NCI-H2029 (cell line): ENCODE data around the gene LIN7A.
"Not testable (repeated sequence)": the region's sequence is repeated elsewhere in the genome, so short reads cannot be mapped to it uniquely, and the experiment has no call there.

Experiments used
- DNase-seq: peaks from one replicate; lab custom pipeline; 2025; lab: John Stamatoyannopoulos, UW

LIN7A gene

GRCh38 chr12:80920006-80920405 is 17.7 kb downstream of the LIN7A start:
- DNase-seq, result no peak

GRCh38 chr12:80917651-80918050 is 20.1 kb downstream of the LIN7A start:
- no peak for DNase-seq

- DNase-seq, result no peak
Observed at GRCh38 chr12:80912901-80913770, 24.6 kb downstream of the LIN7A start.

GRCh38 chr12:80909370-80909769 is 28.4 kb downstream of the LIN7A start:
- no peak for DNase-seq

- DNase-seq, result no peak
Observed at GRCh38 chr12:80902711-80903110, 35.0 kb downstream of the LIN7A start.

- DNase-seq, result no peak
Observed at GRCh38 chr12:80901661-80902060, 36.1 kb downstream of the LIN7A start.

- no peak for DNase-seq
Observed at GRCh38 chr12:80895240-80895639, 42.5 kb downstream of the LIN7A start.

- no peak for DNase-seq
Observed at GRCh38 chr12:80894179-80894578, 43.6 kb downstream of the LIN7A start.

- no peak for DNase-seq
Observed at GRCh38 chr12:80892597-80893445, 44.9 kb downstream of the LIN7A start.

- no peak for DNase-seq
Observed at GRCh38 chr12:80884651-80885050, 53.1 kb downstream of the LIN7A start.

GRCh38 chr12:80881106-80881505 is 56.6 kb downstream of the LIN7A start:
- no peak for DNase-seq

GRCh38 chr12:80878452-80878851 is 59.3 kb downstream of the LIN7A start:
- not testable (repeated sequence) for DNase-seq

GRCh38 chr12:80877721-80878265 is 59.9 kb downstream of the LIN7A start:
- no peak for DNase-seq

- no peak for DNase-seq
Observed at GRCh38 chr12:80872053-80872452, 65.7 kb downstream of the LIN7A start.

GRCh38 chr12:80869264-80869663 is 68.5 kb downstream of the LIN7A start:
- DNase-seq, result no peak

- no peak for DNase-seq
Observed at GRCh38 chr12:80868576-80868975, 69.2 kb downstream of the LIN7A start.

GRCh38 chr12:80867941-80868340 is 69.8 kb downstream of the LIN7A start:
- no peak for DNase-seq

GRCh38 chr12:80864046-80864735 is 73.5 kb downstream of the LIN7A start:
- DNase-seq, result no peak

GRCh38 chr12:80862531-80862930 is 75.2 kb downstream of the LIN7A start:
- no peak for DNase-seq

GRCh38 chr12:80861641-80862378 is 75.9 kb downstream of the LIN7A start:
- DNase-seq, result no peak

GRCh38 chr12:80860928-80861327 is 76.8 kb downstream of the LIN7A start:
- no peak for DNase-seq
